Heart left ventricle (tissue), 16 donors: ENCODE results near the gene PRKG1. TPM values are rescaled to one million over a fixed set of nuclear protein-coding genes. Genes with fewer than 3 reads are reported as not detected.

Source experiments
- ATAC-seq, 4 donors: fragments of 200-7000 bp; cut with Tn5 transposase; one replicate each; pipeline ENCODE4 v1.9.1; 2020 to 2022; ENCODE audit warnings: moderate library complexity in 4 of 4, mild to moderate bottlenecking in 3 of 4, moderate number of reproducible peaks in 1 of 4
- DNase-seq, 5 donors: peaks; one replicate each; pipeline ENCODE4 v3.0.0-alpha.2; 2020
- H3K27ac ChIP-seq, 12 donors: fragments of 200-600 bp; sonication (generic) in 4 of 12; one replicate each; pipeline versions ENCODE4 v1.5.0 to v1.8.0; 2016 to 2022; ENCODE audit warnings: mild to moderate bottlenecking in 2 of 12
- H3K27me3 ChIP-seq, 9 donors: fragments of 200-600 bp; sonication (generic) in 2 of 9; one replicate each; pipeline versions ENCODE4 v1.5.1 to v1.8.0; 2016 to 2022; ENCODE audit warnings: mild to moderate bottlenecking in 3 of 9
- H3K36me3 ChIP-seq, 9 donors: fragments of 200-600 bp; sonication (generic) in 2 of 9; one replicate each; pipeline versions ENCODE4 v1.5.0 to v1.8.0; 2018 to 2022; ENCODE audit warnings: mild to moderate bottlenecking in 2 of 9
- H3K4me1 ChIP-seq, 12 donors: fragments of 200-600 bp; sonication (generic) in 4 of 12; one replicate each; pipeline versions ENCODE4 v1.5.0 to v1.8.0; 2016 to 2022; ENCODE audit warnings: mild to moderate bottlenecking in 3 of 12
- H3K4me3 ChIP-seq, 12 donors: fragments of 200-600 bp; sonication (generic) in 4 of 12; one replicate each; pipeline versions ENCODE4 v1.5.0 to v1.8.0; 2017 to 2022; ENCODE audit warnings: mild to moderate bottlenecking in 9 of 12, moderate library complexity in 4 of 12
- H3K9me3 ChIP-seq, 12 donors: fragments of 200-600 bp; sonication (generic) in 4 of 12; one replicate each; pipeline versions ENCODE4 v1.5.0 to v1.8.0; 2016 to 2022; ENCODE audit warnings: mild to moderate bottlenecking in 1 of 12
- CTCF ChIP-seq, 12 donors: fragments of 200-600 bp; sonication (generic) in 4 of 12; IDR thresholded peaks; one replicate each; pipeline versions ENCODE4 v1.5.0 to v1.8.0; 2018 to 2022; ENCODE audit warnings: antibody characterized with exemption in 12 of 12, mild to moderate bottlenecking in 5 of 12
- POLR2A ChIP-seq, 2 donors: fragments of 450-650 bp; IDR thresholded peaks; one replicate each; pipeline ENCODE4 v1.6.1; 2017; ENCODE audit warnings: antibody characterized with exemption in 2 of 2, mild to moderate bottlenecking in 2 of 2, moderate library complexity in 2 of 2
- WGBS, 4 donors: extraction: QIAGEN DNeasy Blood & Tissue Kit in 2 of 4; methylation state at CpG; one replicate each; pipeline versions ENCODE4 v1.1.5 to v1.1.7; 2013 to 2018; 5-methylcytosine and 5-hydroxymethylcytosine counted together
- intact Hi-C, 10 donors: fragments of 100-400 bp; cut with DNase I; formaldehyde crosslinking; loops; one replicate each; pipeline versions ENCODE4 v1.11.1 to v1.14.2; 2022
- polyA plus RNA-seq, 2 donors: library from polyadenylated mRNA; stranded (reverse); fragments of 200-250 nt; gene quantifications; one replicate each; pipeline ENCODE4 v1.2.3, GENCODE V29; 2013
- total RNA-seq, 9 donors: library from RNA; depleted of rRNA in 2 of 9; stranded (reverse); fragments of >200 nt in 2 of 9; fragmentation: NEBNext Ultra II Directional in 3 of 9; extraction: Animal tissue kit (Norgen Biotek cat#: 25700) in 3 of 9; gene quantifications; one replicate each; pipeline versions ENCODE4 v1.1.0 to v1.2.4, GENCODE V29; 2016 to 2023
- donor health status: ischemic (EF 13 %, LVEDD 7.1; RV severe dilation, severe dysfunction).
- donor health status: healthy with polysubstance abuse.
- donor health status: DM: no; HTN: yes; CAD: no.
- donor health status: DM: no; HTN: no; CAD: no.
- donor health status: ischemic (EF 25% LVEDD 6.9; RV normal size, moderate dysfunction).
- donor health status: ischemic (EF 25% LVEDD 5.7; RV mildly dilated, moderate dysfunction).
- donor health status: healthy.
- donor health status: DM: yes; HTN: yes; CAD: no.
- donor health status: ischemic (EF 35%, LVEDD 5.7; RV mildly dilated, moderate dysfunction).
- donor health status: nonischemic (EF 11% LVEDD 7.7; RV severe dilation, severe dysfunction).
- donor health status: DM: yes; HTN: yes; CAD: no.
- donor health status: PGD.
- donor health status: ischemic (EF 29% LVEDD 5.4; RV normal size, mild dysfunction).
- donor health status: nonischemic (EF 23%, LVEDD 6.1; RV moderate dilation, normal function).

Gene PRKG1
- total and polyA plus RNA-seq, 11 donors, result 5.5 to 37.3 (median 29.3) TPM

- ATAC-seq (no peak), DNase-seq (no peak)
- no peaks in the 10 kb centered on the region for H3K36me3 ChIP-seq
- H3K4me1 ChIP-seq, result peaks cover 0 to 9% (median 0%) of the 10 kb centered on the region in 12 donors
- no peak for TF ChIP-seq CTCF (IDR thresholded peaks at IDR 0.05)
- TF ChIP-seq POLR2A (IDR thresholded peaks at IDR 0.05), result no peak
- H3K4me3 ChIP-seq, result no peak overlapping the region
- WGBS, 4 donors, result 84 to 91% (median 89%) methylated on average over 4 of the region's 4 CpGs
- H3K9me3 ChIP-seq, result peaks cover 0 to 19% (median 6%) of the 10 kb centered on the region in 12 donors
- intact Hi-C loops, result loop anchor here in 1 of 10 donors (10.0 kb wide), 1 partner anchor 1157 kb away; no protein-coding TSS in a partner anchor
- H3K27me3 ChIP-seq, result no peaks in the 10 kb centered on the region
- no peak overlapping the region for H3K27ac ChIP-seq
Observed at GRCh38 chr10:51057925-51058324, 16.4 kb upstream of the PRKG1 start.

- 79 to 88% (median 82%) methylated on average over 4 of the region's 4 CpGs for WGBS, 4 donors
- intact Hi-C loops, result loop anchor here in 6 of 10 donors (5.0 to 10.0 kb wide), 8 partner anchors 362 to 1154 kb away; no protein-coding TSS in a partner anchor
- ATAC-seq (no peak), DNase-seq (no peak)
- peaks cover 0 to 16% (median 2%) of the 10 kb centered on the region in 12 donors for H3K4me1 ChIP-seq
- H3K27ac ChIP-seq, result no peak overlapping the region
- H3K27me3 ChIP-seq, result no peaks in the 10 kb centered on the region
- H3K36me3 ChIP-seq, result no peaks in the 10 kb centered on the region
- H3K4me3 ChIP-seq, result no peak overlapping the region
- peaks cover 0 to 8% (median 2%) of the 10 kb centered on the region in 12 donors for H3K9me3 ChIP-seq
- no peak for TF ChIP-seq POLR2A (IDR thresholded peaks at IDR 0.05)
- no peak for TF ChIP-seq CTCF (IDR thresholded peaks at IDR 0.05)
Observed at GRCh38 chr10:51063166-51063565, 11.1 kb upstream of the PRKG1 start.

GRCh38 chr10:51063659-51064535, 10.4 kb upstream of the PRKG1 start:
- intact Hi-C loops, result loop anchor here in 6 of 10 donors (5.0 to 10.0 kb wide), 8 partner anchors 361 to 1153 kb away; no protein-coding TSS in a partner anchor
- peaks cover 0 to under 1% (median 0%) of the 10 kb centered on the region in 12 donors for H3K9me3 ChIP-seq
- TF ChIP-seq CTCF (IDR thresholded peaks at IDR 0.05), result peak; percentile 27 to 75 (median 60)
- TF ChIP-seq POLR2A (IDR thresholded peaks at IDR 0.05), result no peak
- no peak overlapping the region for H3K4me3 ChIP-seq
- WGBS, 4 donors, result 1 to 3% (median 1%) methylated on average over 2 of the region's 2 CpGs
- peak in 2 of 4 donors; percentile 51 to 53 for ATAC-seq
- no peaks in the 10 kb centered on the region for H3K36me3 ChIP-seq
- DNase-seq, result no peak
- H3K27ac ChIP-seq, result no peak overlapping the region
- peaks cover 0 to 16% (median 2%) of the 10 kb centered on the region in 12 donors for H3K4me1 ChIP-seq
- H3K27me3 ChIP-seq, result no peaks in the 10 kb centered on the region

- Histone ChIP-seq H3K36me3 (no peaks in the 10 kb centered on the region), H3K4me3 (no peak overlapping the region), H3K9me3 (no peaks in the 10 kb centered on the region), H3K4me1 (peaks cover 0 to 16% (median 2%) of the 10 kb centered on the region in 12 donors), H3K27ac (no peak overlapping the region), H3K27me3 (no peaks in the 10 kb centered on the region)
- DNase-seq (no peak), ATAC-seq (no peak)
- intact Hi-C loops, result loop anchor here in 7 of 10 donors (5.0 to 10.0 kb wide), 7 partner anchors 356 to 1149 kb away; no protein-coding TSS in a partner anchor
- no peak for TF ChIP-seq POLR2A (IDR thresholded peaks at IDR 0.05)
- no peak for TF ChIP-seq CTCF (IDR thresholded peaks at IDR 0.05)
- WGBS, 4 donors, result 18 to 63% (median 42%) methylated on average over 1 of the region's 1 CpG
Observed at GRCh38 chr10:51066231-51066630, 8.1 kb upstream of the PRKG1 start.
